Stomach smooth muscle (tissue), 2 donors: Measurements from ENCODE around the gene RFTN1.

Experiments used
- H3K27ac ChIP-seq: one replicate; pipeline ENCODE4 v1.7.0; 2013; ENCODE audit warnings: mild to moderate bottlenecking, low read length, inconsistent platforms
- H3K27me3 ChIP-seq, 2 donors: one replicate each; pipeline ENCODE4 v1.7.0; 2013; ENCODE audit warnings: low read length in 2 of 2; ENCODE audit not compliant: insufficient read depth in 2 of 2, control insufficient read depth in 1 of 2
- H3K36me3 ChIP-seq, 2 donors: one replicate each; pipeline ENCODE4 v1.7.0; 2013; ENCODE audit warnings: low read length in 2 of 2; ENCODE audit not compliant: control insufficient read depth in 2 of 2, insufficient read depth in 2 of 2
- H3K4me1 ChIP-seq: one replicate; pipeline ENCODE4 v1.7.0; 2013; ENCODE audit warnings: low read length; ENCODE audit not compliant: control insufficient read depth, insufficient read depth
- H3K4me3 ChIP-seq, 2 donors: one replicate each; pipeline ENCODE4 v1.7.0; 2013; ENCODE audit warnings: low read length in 2 of 2
- H3K9ac ChIP-seq, 2 donors: one replicate each; pipeline ENCODE4 v1.7.0; 2013; ENCODE audit warnings: low read length in 2 of 2, mild to moderate bottlenecking in 1 of 2
- H3K9me3 ChIP-seq, 2 donors: one replicate each; pipeline ENCODE4 v1.7.0; 2013; ENCODE audit warnings: low read length in 2 of 2; ENCODE audit not compliant: control insufficient read depth in 2 of 2
- donor health status: healthy.
- donor health status: Pancreatic carcinoma.

RFTN1 gene

DNA sequence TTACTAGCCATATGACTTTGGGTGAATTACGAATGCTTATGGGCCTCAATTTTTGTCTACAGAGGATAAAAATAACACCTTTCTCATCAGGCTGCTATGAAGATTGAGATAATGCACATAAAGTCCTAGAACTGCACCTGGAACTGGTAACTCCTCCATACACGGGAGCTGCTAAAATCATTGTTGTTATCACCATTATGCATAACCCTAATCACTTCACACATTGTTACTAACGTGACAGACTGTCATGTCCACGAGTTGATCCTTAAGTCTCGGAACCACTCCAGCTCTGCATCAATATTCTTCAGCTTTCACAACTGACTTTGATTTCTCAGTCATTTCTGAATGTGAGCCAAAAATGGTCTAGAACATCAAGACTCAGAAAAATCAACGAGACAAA lies 64.1 kb downstream of the RFTN1 start:
- no peak overlapping the region for H3K4me3 ChIP-seq
- H3K9me3 ChIP-seq, result no peaks in the 10 kb centered on the region
- no peak overlapping the region for H3K9ac ChIP-seq
- H3K27ac ChIP-seq, result peak overlapping the region; percentile 33
- H3K4me1 ChIP-seq, result peaks cover 5% of the 10 kb centered on the region
- no peaks in the 10 kb centered on the region for H3K36me3 ChIP-seq
- H3K27me3 ChIP-seq, result no peaks in the 10 kb centered on the region

DNA sequence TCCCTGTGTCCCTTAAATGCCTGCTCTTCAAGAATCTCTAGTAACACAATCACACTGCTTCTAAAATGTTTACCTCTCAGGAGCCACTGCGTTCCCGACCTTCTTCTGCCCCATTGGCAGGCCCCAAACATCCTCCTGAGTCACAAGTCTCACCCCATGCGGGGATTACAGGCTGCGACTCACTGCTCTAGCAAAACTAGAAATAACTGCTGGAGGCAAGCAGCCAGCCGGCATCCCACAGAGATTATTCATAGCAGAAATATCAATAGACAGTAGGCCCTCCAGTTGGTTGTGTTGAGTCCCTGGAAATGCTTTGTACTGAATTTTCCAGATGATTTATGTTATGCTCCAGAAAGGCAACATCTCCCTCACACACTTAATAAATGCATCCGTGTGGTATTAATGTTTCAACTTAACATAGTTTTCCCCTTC lies 64.8 kb downstream of the RFTN1 start:
- Histone ChIP-seq H3K36me3 (no peaks in the 10 kb centered on the region), H3K9ac (no peak overlapping the region), H3K4me1 (peaks cover 5% of the 10 kb centered on the region), H3K27ac (peak overlapping the region; percentile 33), H3K4me3 (no peak overlapping the region), H3K27me3 (no peaks in the 10 kb centered on the region), H3K9me3 (no peaks in the 10 kb centered on the region)

- Histone ChIP-seq H3K4me3 (no peak overlapping the region), H3K27ac (no peak overlapping the region), H3K27me3 (no peaks in the 10 kb centered on the region), H3K9ac (no peak overlapping the region), H3K4me1 (peaks cover 5% of the 10 kb centered on the region), H3K36me3 (no peaks in the 10 kb centered on the region), H3K9me3 (no peaks in the 10 kb centered on the region)
These were observed 66.4 kb downstream of the RFTN1 start for GRCh38 chr3:16447135-16447534.

DNA sequence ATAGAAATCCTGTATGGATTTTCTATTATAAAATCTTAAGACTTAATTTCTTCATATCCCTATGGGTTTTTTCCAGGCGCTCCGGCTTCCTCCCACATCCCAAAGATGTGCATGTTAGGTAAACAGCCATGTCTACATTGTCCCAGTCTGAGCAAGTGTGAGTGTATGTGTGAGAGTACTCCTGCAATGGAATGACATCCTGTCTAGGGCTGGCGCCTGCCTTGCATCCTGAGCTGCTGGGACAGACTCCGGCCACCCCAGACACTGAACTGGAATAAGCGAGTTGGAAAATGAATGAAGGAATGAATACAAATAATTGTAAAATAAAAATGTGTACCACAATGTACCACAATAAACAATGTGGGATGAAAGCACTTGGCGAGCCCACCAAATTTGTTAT lies 69.2 kb downstream of the RFTN1 start:
- no peak overlapping the region for H3K4me3 ChIP-seq
- no peak overlapping the region for H3K27ac ChIP-seq
- H3K9ac ChIP-seq, result no peak overlapping the region
- no peaks in the 10 kb centered on the region for H3K27me3 ChIP-seq
- no peaks in the 10 kb centered on the region for H3K9me3 ChIP-seq
- H3K36me3 ChIP-seq, result no peaks in the 10 kb centered on the region
- peaks cover 6% of the 10 kb centered on the region for H3K4me1 ChIP-seq

GRCh38 chr3:16442730-16443129 lies 70.8 kb downstream of the RFTN1 start:
- Histone ChIP-seq H3K9me3 (no peaks in the 10 kb centered on the region), H3K27ac (no peak overlapping the region), H3K4me3 (no peak overlapping the region), H3K27me3 (no peaks in the 10 kb centered on the region), H3K36me3 (no peaks in the 10 kb centered on the region), H3K4me1 (peaks cover 3% of the 10 kb centered on the region), H3K9ac (no peak overlapping the region)

GRCh38 chr3:16441371-16441875 lies 72.1 kb downstream of the RFTN1 start:
- no peak overlapping the region for H3K4me3 ChIP-seq
- no peaks in the 10 kb centered on the region for H3K36me3 ChIP-seq
- H3K9me3 ChIP-seq, result no peaks in the 10 kb centered on the region
- H3K9ac ChIP-seq, result no peak overlapping the region
- H3K4me1 ChIP-seq, result peaks cover 3% of the 10 kb centered on the region
- H3K27me3 ChIP-seq, result no peaks in the 10 kb centered on the region
- H3K27ac ChIP-seq, result no peak overlapping the region

DNA sequence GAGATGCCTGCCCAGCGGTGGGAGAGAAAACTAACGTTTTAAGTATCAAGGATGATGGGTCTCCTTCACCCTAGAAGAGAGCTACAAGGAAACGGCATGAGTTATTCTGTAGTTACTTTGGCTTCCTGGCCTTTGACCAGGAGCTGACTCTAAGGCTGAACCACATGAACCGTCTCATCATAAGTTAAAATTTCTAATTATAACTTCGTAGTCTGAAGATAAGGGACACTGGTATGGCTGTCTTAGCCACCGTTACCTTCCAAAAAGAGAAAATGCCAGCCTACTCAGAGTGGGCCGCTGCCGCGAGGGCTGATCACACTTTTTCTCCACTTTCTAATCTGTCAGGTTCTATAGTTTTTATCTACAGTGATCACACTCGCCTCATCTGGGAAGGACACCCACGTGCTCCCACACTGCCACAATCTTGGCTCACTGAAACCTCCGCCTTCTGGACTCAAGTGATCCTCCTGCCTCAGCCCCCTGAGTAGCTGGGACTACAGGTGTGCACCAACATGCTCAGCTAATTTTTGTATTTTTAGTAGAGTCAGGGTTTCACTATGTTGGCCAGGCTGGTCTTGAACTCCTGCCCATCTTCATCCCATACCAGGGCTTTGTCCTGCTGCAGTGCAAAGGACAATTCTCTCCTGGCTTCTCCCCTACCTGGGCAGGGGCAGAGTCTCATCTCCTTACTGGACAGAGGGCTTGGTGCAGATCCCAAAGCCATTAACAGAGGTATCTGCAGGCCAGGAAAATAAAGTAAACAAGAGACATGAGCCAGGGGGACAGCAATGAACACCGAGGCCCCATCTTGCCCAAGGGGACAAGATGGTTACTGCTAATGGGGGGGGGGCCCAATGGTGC lies 73.4 kb downstream of the RFTN1 start:
- no peaks in the 10 kb centered on the region for H3K27me3 ChIP-seq
- no peak overlapping the region for H3K27ac ChIP-seq
- no peaks in the 10 kb centered on the region for H3K9me3 ChIP-seq
- H3K36me3 ChIP-seq, result no peaks in the 10 kb centered on the region
- no peak overlapping the region for H3K4me3 ChIP-seq
- no peak overlapping the region for H3K9ac ChIP-seq
- H3K4me1 ChIP-seq, result peaks cover 3% of the 10 kb centered on the region

- Histone ChIP-seq H3K9ac (no peak overlapping the region), H3K27me3 (no peaks in the 10 kb centered on the region), H3K4me1 (peaks cover 3% of the 10 kb centered on the region), H3K9me3 (no peaks in the 10 kb centered on the region), H3K27ac (no peak overlapping the region), H3K36me3 (no peaks in the 10 kb centered on the region), H3K4me3 (no peak overlapping the region)
These were observed 74.2 kb downstream of the RFTN1 start for GRCh38 chr3:16439163-16439847.

GRCh38 chr3:16437640-16438039 lies 75.9 kb downstream of the RFTN1 start:
- H3K9ac ChIP-seq, result no peak overlapping the region
- no peaks in the 10 kb centered on the region for H3K36me3 ChIP-seq
- H3K27ac ChIP-seq, result no peak overlapping the region
- peaks cover 3% of the 10 kb centered on the region for H3K4me1 ChIP-seq
- no peak overlapping the region for H3K4me3 ChIP-seq
- H3K27me3 ChIP-seq, result no peaks in the 10 kb centered on the region
- H3K9me3 ChIP-seq, result no peaks in the 10 kb centered on the region

DNA sequence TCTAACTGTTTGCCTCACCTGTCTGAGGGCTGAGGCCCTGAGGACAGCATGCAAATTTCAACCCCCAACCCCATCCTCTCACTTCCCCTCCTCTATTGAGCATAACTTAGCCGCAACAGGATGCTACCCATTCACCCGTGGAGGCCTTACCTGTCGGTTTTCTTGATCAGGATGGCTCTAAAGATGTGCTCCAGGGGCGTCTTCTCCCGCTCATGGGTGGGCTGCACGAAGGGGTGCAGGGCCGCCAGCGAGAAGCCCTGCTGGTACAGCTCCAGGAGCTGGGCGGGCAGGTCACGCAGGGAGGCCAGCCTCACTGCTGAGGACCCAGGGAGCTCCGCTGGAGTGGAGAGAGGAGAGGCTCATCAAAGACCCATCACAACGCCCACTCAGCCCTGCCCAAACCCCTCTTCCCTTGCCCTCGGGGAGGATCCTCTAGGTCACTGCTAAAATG lies 79.8 kb downstream of the RFTN1 start:
- no peaks in the 10 kb centered on the region for H3K27me3 ChIP-seq
- H3K9ac ChIP-seq, result no peak overlapping the region
- H3K36me3 ChIP-seq, result peaks cover 0 to 2% of the 10 kb centered on the region in 2 donors
- no peak overlapping the region for H3K27ac ChIP-seq
- H3K4me1 ChIP-seq, result no peaks in the 10 kb centered on the region
- no peaks in the 10 kb centered on the region for H3K9me3 ChIP-seq
- H3K4me3 ChIP-seq, result no peak overlapping the region

GRCh38 chr3:16432714-16433113 lies 80.8 kb downstream of the RFTN1 start:
- peaks cover 0 to 2% of the 10 kb centered on the region in 2 donors for H3K36me3 ChIP-seq
- H3K27ac ChIP-seq, result no peak overlapping the region
- H3K4me1 ChIP-seq, result no peaks in the 10 kb centered on the region
- H3K27me3 ChIP-seq, result no peaks in the 10 kb centered on the region
- H3K4me3 ChIP-seq, result no peak overlapping the region
- H3K9ac ChIP-seq, result no peak overlapping the region
- no peaks in the 10 kb centered on the region for H3K9me3 ChIP-seq
